GOT3 (cell line): ENCODE results near the gene ZBTB2.
"Not testable (repeated sequence)": the region's sequence is repeated elsewhere in the genome, so short reads cannot be mapped to it uniquely, and the experiment has no call there.

Experiments used
- DNase-seq: peaks from one replicate; lab custom pipeline; 2025; ENCODE audit warnings: mixed read lengths; lab: John Stamatoyannopoulos, UW

Gene ZBTB2

GRCh38 chr6:151400473-151400872 is 9.1 kb upstream of the ZBTB2 start:
- DNase-seq, result no peak

GRCh38 chr6:151399679-151400078 is 8.3 kb upstream of the ZBTB2 start:
- no peak for DNase-seq

GRCh38 chr6:151393410-151393809 is 2.1 kb upstream of the ZBTB2 start:
- DNase-seq, result no peak

GRCh38 chr6:151392427-151392826 is 1.1 kb upstream of the ZBTB2 start:
- DNase-seq, result no peak

GRCh38 chr6:151390851-151391470 is 398 bp downstream of the ZBTB2 start:
- peak; percentile 50 for DNase-seq

- peak; percentile 98 for DNase-seq
These were observed 996 bp downstream of the ZBTB2 start for GRCh38 chr6:151390276-151390850.

GRCh38 chr6:151389618-151390275 is 1.6 kb downstream of the ZBTB2 start:
- no peak for DNase-seq

GRCh38 chr6:151388997-151389617 is 2.3 kb downstream of the ZBTB2 start:
- no peak for DNase-seq

GRCh38 chr6:151388236-151388635 is 3.1 kb downstream of the ZBTB2 start:
- DNase-seq, result no peak

- DNase-seq, result no peak
These were observed 4.0 kb downstream of the ZBTB2 start for GRCh38 chr6:151387175-151387970.

GRCh38 chr6:151385177-151385576 is 6.2 kb downstream of the ZBTB2 start:
- no peak for DNase-seq

GRCh38 chr6:151384151-151384550 is 7.2 kb downstream of the ZBTB2 start:
- DNase-seq, result no peak

- DNase-seq, result not testable (repeated sequence)
These were observed 8.7 kb downstream of the ZBTB2 start for GRCh38 chr6:151382631-151383030.

GRCh38 chr6:151381722-151382121 is 9.6 kb downstream of the ZBTB2 start:
- no peak for DNase-seq

GRCh38 chr6:151380848-151381205 is 10.5 kb downstream of the ZBTB2 start:
- DNase-seq, result no peak

- DNase-seq, result no peak
These were observed 11.2 kb downstream of the ZBTB2 start for GRCh38 chr6:151379933-151380847.

GRCh38 chr6:151377095-151377494 is 14.3 kb downstream of the ZBTB2 start:
- no peak for DNase-seq

- no peak for DNase-seq
These were observed 14.9 kb downstream of the ZBTB2 start for GRCh38 chr6:151376440-151376839.

GRCh38 chr6:151375833-151376232 is 15.5 kb downstream of the ZBTB2 start:
- no peak for DNase-seq

GRCh38 chr6:151374036-151374683 is 17.2 kb downstream of the ZBTB2 start:
- DNase-seq, result no peak

GRCh38 chr6:151372164-151372563 is 19.2 kb downstream of the ZBTB2 start:
- DNase-seq, result no peak
